Tibial nerve (tissue), 4 donors: Measurements from ENCODE around the gene CRTC1. TPM values are rescaled to one million over a fixed set of nuclear protein-coding genes. Genes with fewer than 3 reads are reported as not detected.

Source experiments
- DNase-seq, 2 donors: peaks; one replicate each; pipeline ENCODE4 v3.0.0-alpha.2; 2019; ENCODE audit warnings: low spot score in 2 of 2
- H3K27ac ChIP-seq, 4 donors: fragments of 200-600 bp; sonication (generic) in 3 of 4; one replicate each; pipeline ENCODE4 v1.5.1; 2017 to 2019; ENCODE audit warnings: mild to moderate bottlenecking in 1 of 4
- H3K27me3 ChIP-seq, 2 donors: fragments of 200-600 bp; sonication (generic) in 1 of 2; one replicate each; pipeline versions ENCODE4 v1.5.1 to v1.6.0; 2017 to 2019
- H3K36me3 ChIP-seq, 3 donors: fragments of 200-600 bp; sonication (generic); one replicate each; pipeline ENCODE4 v1.5.1; 2018 to 2019
- H3K4me1 ChIP-seq, 4 donors: fragments of 200-600 bp; sonication (generic) in 3 of 4; one replicate each; pipeline ENCODE4 v1.5.1; 2017 to 2019
- H3K4me3 ChIP-seq, 4 donors: fragments of 200-600 bp; sonication (generic) in 3 of 4; one replicate each; pipeline ENCODE4 v1.5.1; 2017 to 2019; ENCODE audit warnings: mild to moderate bottlenecking in 1 of 4, moderate library complexity in 1 of 4
- H3K9me3 ChIP-seq, 4 donors: fragments of 200-600 bp; sonication (generic) in 3 of 4; one replicate each; pipeline ENCODE4 v1.5.1; 2017 to 2019
- EP300 ChIP-seq, 2 donors: sonication (generic); formaldehyde crosslinking; IDR thresholded peaks; one replicate each; pipeline ENCODE4 v1.6.1; 2017; ENCODE audit warnings: antibody characterized with exemption in 2 of 2, mild to moderate bottlenecking in 1 of 2
- POLR2A ChIP-seq, 2 donors: fragments of 450-650 bp; IDR thresholded peaks; one replicate each; pipeline ENCODE4 v1.6.1; 2017; ENCODE audit warnings: antibody characterized with exemption in 2 of 2, mild to moderate bottlenecking in 2 of 2, moderate library complexity in 2 of 2
- WGBS, 2 donors: methylation state at CpG; one replicate each; pipeline ENCODE4 v1.1.5; 2018; 5-methylcytosine and 5-hydroxymethylcytosine counted together
- total RNA-seq, 4 donors: library from RNA; depleted of rRNA; stranded (reverse); fragments of >200 nt; gene quantifications; one replicate each; pipeline ENCODE4 v1.1.0, GENCODE V29; 2016
- TF ChIP-seq, protein P1 (sequence below), 5 experiments: fragments of 200-600 bp in 3 of 5; fragments of 450-650 bp in 2 of 5; sonication (generic) in 3 of 5; IDR thresholded peaks; one replicate each; pipeline ENCODE4 v1.5.1; 2016 to 2019; ENCODE audit warnings: antibody characterized with exemption in 5 of 5, mild to moderate bottlenecking in 3 of 5, moderate library complexity in 2 of 5

Gene CRTC1
- total RNA-seq, 4 donors from 2014 or later = 4.0 to 7.8 (median 6.7) TPM

DNA sequence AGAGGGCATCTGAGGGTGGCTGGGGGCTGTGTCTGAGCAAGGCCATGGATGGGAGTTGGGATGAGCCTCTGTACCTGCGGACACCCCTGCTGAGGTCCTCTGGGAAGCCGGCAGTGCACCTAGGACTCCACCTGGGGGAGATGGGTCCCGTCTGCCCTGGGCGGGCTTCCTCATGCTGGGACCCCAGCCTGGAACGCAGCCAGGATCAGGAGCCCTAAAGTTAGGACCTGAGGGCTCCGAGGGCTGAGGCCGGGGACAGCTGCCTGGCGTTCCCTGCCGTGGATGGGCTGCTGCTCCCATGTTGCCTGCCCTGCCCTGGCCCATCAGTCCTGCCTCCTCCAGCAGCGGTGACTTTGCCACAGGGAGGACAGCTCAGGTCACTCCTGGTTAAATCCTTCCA lies 26.1 kb downstream of the CRTC1 start:
- 84 to 86% methylated on average over 9 to 10 of the region's 10 CpGs for WGBS, 2 donors
- no peaks in the 10 kb centered on the region for H3K36me3 ChIP-seq
- H3K27me3 ChIP-seq = no peaks in the 10 kb centered on the region
- no peak for TF ChIP-seq POLR2A (IDR thresholded peaks at IDR 0.05)
- TF ChIP-seq EP300 (IDR thresholded peaks at IDR 0.05) = no peak
- TF ChIP-seq, protein P1, sequence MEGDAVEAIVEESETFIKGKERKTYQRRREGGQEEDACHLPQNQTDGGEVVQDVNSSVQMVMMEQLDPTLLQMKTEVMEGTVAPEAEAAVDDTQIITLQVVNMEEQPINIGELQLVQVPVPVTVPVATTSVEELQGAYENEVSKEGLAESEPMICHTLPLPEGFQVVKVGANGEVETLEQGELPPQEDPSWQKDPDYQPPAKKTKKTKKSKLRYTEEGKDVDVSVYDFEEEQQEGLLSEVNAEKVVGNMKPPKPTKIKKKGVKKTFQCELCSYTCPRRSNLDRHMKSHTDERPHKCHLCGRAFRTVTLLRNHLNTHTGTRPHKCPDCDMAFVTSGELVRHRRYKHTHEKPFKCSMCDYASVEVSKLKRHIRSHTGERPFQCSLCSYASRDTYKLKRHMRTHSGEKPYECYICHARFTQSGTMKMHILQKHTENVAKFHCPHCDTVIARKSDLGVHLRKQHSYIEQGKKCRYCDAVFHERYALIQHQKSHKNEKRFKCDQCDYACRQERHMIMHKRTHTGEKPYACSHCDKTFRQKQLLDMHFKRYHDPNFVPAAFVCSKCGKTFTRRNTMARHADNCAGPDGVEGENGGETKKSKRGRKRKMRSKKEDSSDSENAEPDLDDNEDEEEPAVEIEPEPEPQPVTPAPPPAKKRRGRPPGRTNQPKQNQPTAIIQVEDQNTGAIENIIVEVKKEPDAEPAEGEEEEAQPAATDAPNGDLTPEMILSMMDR (IDR thresholded peaks at IDR 0.05) = no peak
- peaks cover 0 to 45% (median 4%) of the 10 kb centered on the region in 4 donors for H3K4me1 ChIP-seq
- no peak overlapping the region for H3K4me3 ChIP-seq
- no peak for DNase-seq
- H3K9me3 ChIP-seq = no peaks in the 10 kb centered on the region
- H3K27ac ChIP-seq = no peak overlapping the region

DNA sequence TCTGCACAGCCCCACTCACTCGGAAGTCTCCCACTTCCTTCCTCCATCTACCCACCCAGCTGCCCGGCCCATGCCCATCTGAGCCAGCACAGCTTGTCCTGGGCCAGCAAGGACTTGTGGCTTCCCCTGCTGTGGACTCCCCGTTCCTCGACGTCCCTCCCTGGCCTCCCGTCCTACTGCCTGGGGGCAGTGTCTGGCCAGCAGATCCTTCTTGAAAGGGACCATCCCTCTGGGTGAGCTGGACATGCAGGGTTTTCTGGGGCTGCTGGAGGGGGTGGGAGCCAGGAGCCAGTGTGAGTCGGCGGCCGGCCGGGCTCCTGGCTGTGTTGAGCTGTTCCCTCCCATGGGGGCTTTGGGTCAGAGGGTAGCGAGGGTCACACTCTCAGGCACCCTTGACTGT lies 26.7 kb downstream of the CRTC1 start:
- peaks cover 0 to 45% (median 4%) of the 10 kb centered on the region in 4 donors for H3K4me1 ChIP-seq
- no peaks in the 10 kb centered on the region for H3K9me3 ChIP-seq
- no peak for DNase-seq
- H3K4me3 ChIP-seq = no peak overlapping the region
- WGBS, 2 donors = 62 to 72% methylated on average over 11 of the region's 11 CpGs
- H3K27me3 ChIP-seq = no peaks in the 10 kb centered on the region
- H3K36me3 ChIP-seq = no peaks in the 10 kb centered on the region
- TF ChIP-seq, protein P1 (IDR thresholded peaks at IDR 0.05) = no peak
- TF ChIP-seq EP300 (IDR thresholded peaks at IDR 0.05) (no peak), POLR2A (IDR thresholded peaks at IDR 0.05) (no peak)
- no peak overlapping the region for H3K27ac ChIP-seq

DNA sequence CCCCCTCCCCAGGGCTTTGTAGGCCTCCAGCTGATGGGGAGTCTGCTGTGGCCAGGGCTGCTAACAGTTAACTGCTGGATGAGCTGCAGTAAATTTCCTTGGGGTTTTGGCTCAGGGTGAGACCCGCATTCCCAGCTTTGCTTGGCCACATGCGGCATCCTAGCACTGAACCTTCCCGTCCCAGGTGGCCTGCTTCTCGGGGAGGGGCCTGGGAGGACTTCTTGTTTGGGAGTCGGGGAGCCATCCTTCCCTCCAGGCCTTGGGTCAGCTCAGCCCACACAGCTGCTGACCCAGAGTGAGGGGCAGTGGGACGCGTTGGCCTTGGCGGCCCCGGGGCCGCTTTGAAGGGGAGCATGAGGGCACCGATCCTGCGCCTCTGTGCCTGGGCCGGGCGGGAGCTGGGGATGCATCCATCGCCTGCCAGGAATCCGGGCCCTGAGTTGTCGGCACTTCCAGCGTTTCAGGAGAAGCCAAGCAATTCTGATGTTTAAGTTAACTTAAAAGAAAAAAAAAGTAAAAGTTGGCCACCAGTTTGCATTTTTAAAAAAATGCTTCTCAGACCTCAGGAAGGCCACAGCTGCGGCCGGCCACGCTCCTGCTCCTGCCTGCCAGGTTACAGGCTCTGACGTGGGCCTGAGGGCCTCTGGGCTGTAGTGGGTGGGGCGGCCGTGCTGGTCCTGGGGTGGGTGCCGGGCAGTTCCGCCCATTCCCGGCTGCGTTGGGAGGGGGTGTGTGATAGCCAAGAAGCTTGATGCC lies 27.7 kb downstream of the CRTC1 start:
- Histone ChIP-seq H3K36me3 (peaks cover 0 to 6% (median 0%) of the 10 kb centered on the region in 3 donors), H3K9me3 (no peaks in the 10 kb centered on the region), H3K4me1 (peaks cover 0 to 45% (median 4%) of the 10 kb centered on the region in 4 donors), H3K27me3 (no peaks in the 10 kb centered on the region), H3K4me3 (no peak overlapping the region), H3K27ac (peak overlapping the region in 1 of 4 donors; percentile 72)
- WGBS, 2 donors = 46 to 55% methylated on average over 26 to 28 of the region's 28 CpGs
- peak in 1 of 2 donors; percentile 16 for TF ChIP-seq EP300 (IDR thresholded peaks at IDR 0.05)
- TF ChIP-seq, protein P1 (IDR thresholded peaks at IDR 0.05) = no peak
- no peak for TF ChIP-seq POLR2A (IDR thresholded peaks at IDR 0.05)
- DNase-seq = peak; percentile 32 to 38

DNA sequence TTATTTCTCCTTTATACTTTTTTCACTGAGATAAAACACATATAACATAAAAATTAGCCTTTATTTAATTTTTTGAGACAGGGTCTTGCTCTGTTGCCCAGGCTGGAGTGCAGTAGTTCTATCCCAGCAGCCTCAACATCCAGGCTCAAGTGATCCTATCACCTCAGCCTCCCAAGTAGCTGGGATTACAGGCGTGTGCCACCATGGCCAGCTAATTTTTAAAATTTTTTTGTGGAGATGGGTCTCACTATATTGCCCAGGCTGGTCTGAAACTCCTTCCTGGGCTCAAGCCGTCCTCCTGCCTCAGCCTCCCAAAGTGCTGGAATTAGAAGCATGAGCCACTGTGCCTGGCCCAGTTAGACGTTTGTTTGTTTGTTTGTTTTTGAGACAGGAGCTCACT lies 28.4 kb downstream of the CRTC1 start:
- H3K9me3 ChIP-seq = no peaks in the 10 kb centered on the region
- no peak overlapping the region for H3K4me3 ChIP-seq
- peak overlapping the region in 1 of 4 donors; percentile 72 for H3K27ac ChIP-seq
- WGBS, 2 donors = 90 to 91% methylated on average over 3 of the region's 3 CpGs
- no peaks in the 10 kb centered on the region for H3K27me3 ChIP-seq
- DNase-seq = no peak
- H3K36me3 ChIP-seq = peaks cover 0 to 6% (median 0%) of the 10 kb centered on the region in 3 donors
- TF ChIP-seq, protein P1 (IDR thresholded peaks at IDR 0.05) = no peak
- TF ChIP-seq EP300 (IDR thresholded peaks at IDR 0.05) (no peak), POLR2A (IDR thresholded peaks at IDR 0.05) (no peak)
- H3K4me1 ChIP-seq = peaks cover 0 to 42% (median 4%) of the 10 kb centered on the region in 4 donors

DNA sequence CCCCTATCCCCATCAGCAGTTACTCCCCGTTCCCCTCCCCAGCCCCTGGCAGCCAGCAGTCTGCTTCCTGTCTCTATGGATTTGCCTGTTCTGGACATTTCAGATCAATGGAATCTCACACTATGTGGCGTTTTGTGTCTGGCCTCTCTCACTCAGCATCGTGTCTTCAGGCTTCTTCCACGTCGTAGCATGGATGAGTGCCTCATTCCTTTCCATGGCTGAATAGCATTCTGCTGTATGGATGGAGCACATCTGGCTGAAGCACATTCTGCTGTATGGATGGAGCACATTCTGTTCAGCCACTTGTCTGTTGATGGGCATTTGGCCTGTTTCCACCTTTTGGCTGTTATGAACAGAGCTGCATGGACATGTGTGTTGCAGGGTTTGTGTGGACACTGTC lies 29.5 kb downstream of the CRTC1 start:
- WGBS, 2 donors = 43 to 55% methylated on average over 5 of the region's 5 CpGs

More for the DNA sequence above, 29.5 kb downstream of the CRTC1 start:
- H3K4me1 ChIP-seq = peaks cover 0 to 50% (median 4%) of the 10 kb centered on the region in 4 donors
- no peak for DNase-seq
- H3K4me3 ChIP-seq = no peak overlapping the region
- H3K27ac ChIP-seq = no peak overlapping the region
- TF ChIP-seq, protein P1 (IDR thresholded peaks at IDR 0.05) = no peak
- no peak for TF ChIP-seq POLR2A (IDR thresholded peaks at IDR 0.05)
- H3K9me3 ChIP-seq = no peaks in the 10 kb centered on the region
- peaks cover 0 to 6% (median 0%) of the 10 kb centered on the region in 3 donors for H3K36me3 ChIP-seq
- H3K27me3 ChIP-seq = no peaks in the 10 kb centered on the region
